D721Med (cell line): Measurements from ENCODE around the gene AGRN.

Source experiments
- DNase-seq: peaks from one replicate; pipeline ENCODE4 v3.0.0; 2011; ENCODE audit warnings: low spot score; ENCODE audit not compliant: insufficient read length
- FAIRE-seq: peaks from 2 replicates; lab custom pipeline; 2011; peaks lifted over from hg19 to GRCh38; lab: Jason Lieb, UNC
- CTCF ChIP-seq: IDR thresholded peaks from 2 replicates; pipeline ENCODE4 v1.5.1; 2012; ENCODE audit warnings: mild to moderate bottlenecking, control low read depth; ENCODE audit not compliant: insufficient read depth; ENCODE audit errors: missing control alignments

AGRN gene

GRCh38 chr1:979744-980072 is 40.2 kb upstream of the AGRN start:
- FAIRE-seq (no peak), DNase-seq (no peak)
- TF ChIP-seq CTCF = no peak

GRCh38 chr1:980137-980571 is 39.8 kb upstream of the AGRN start:
- DNase-seq (no peak), FAIRE-seq (no peak)
- TF ChIP-seq CTCF = no peak

GRCh38 chr1:980602-981395 is 39.1 kb upstream of the AGRN start:
- DNase-seq (no peak), FAIRE-seq (no peak)
- no peak for TF ChIP-seq CTCF

- no peak for DNase-seq
- no peak for FAIRE-seq
- no peak for TF ChIP-seq CTCF
These were observed 38.4 kb upstream of the AGRN start for GRCh38 chr1:981491-981954.

GRCh38 chr1:981955-982558 is 37.9 kb upstream of the AGRN start, which contains the start of gene PERM1:
Gene PERM1 (minus strand): TSS chr1:982093. CDS start chr1:981029, 1,064 bp downstream.
- FAIRE-seq (no peak), DNase-seq (no peak)
- TF ChIP-seq CTCF = no peak

GRCh38 chr1:982765-983436 is 37.0 kb upstream of the AGRN start:
- FAIRE-seq = no peak
- DNase-seq = no peak
- no peak for TF ChIP-seq CTCF
